Subcutaneous adipose tissue (tissue), 4 donors: ENCODE data around the gene NUP205. TPM values are rescaled to one million over a fixed set of nuclear protein-coding genes. Genes with fewer than 3 reads are reported as not detected.

ENCODE experiments used
- CTCF ChIP-seq: fragments of 450-650 bp; IDR thresholded peaks from one replicate; pipeline ENCODE4 v1.5.1; 2016; ENCODE audit warnings: low read depth, mild to moderate bottlenecking, control low read depth, antibody characterized with exemption, moderate library complexity
- total RNA-seq, 4 donors: library from RNA; depleted of rRNA; stranded (reverse); fragments of >200 nt; gene quantifications; one replicate each; pipeline ENCODE4 v1.1.0, GENCODE V29; 2016

NUP205 gene
- total RNA-seq, 4 donors from 2014 or later = 22.5 to 64.2 (median 23.9) TPM

- TF ChIP-seq CTCF = no peak
Observed at GRCh38 chr7:135550196-135550595, 7.5 kb upstream of the NUP205 start.

DNA sequence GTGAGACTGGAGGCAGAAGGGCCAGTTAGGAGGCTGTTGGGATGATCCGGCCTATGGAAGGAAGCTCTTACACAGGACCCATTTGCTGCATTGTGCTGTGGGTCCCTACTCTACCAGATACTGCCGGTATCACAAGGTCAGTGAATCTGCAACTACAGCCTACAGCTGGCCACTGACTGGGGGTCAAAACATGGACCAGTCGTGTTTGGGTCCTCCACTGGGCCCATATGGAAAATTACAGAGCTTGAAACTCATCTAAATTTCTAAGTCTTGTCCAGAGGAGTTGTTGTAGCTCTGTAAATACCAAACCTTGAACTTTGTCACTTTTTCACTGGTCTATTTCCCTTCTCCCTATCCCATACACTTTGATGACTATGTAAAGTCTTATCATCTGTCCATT is 5.6 kb upstream of the NUP205 start:
- TF ChIP-seq CTCF = no peak

GRCh38 chr7:135553346-135553745 is 4.4 kb upstream of the NUP205 start:
- no peak for TF ChIP-seq CTCF

GRCh38 chr7:135558337-135558767 is 635 bp downstream of the NUP205 start:
- TF ChIP-seq CTCF = no peak

DNA sequence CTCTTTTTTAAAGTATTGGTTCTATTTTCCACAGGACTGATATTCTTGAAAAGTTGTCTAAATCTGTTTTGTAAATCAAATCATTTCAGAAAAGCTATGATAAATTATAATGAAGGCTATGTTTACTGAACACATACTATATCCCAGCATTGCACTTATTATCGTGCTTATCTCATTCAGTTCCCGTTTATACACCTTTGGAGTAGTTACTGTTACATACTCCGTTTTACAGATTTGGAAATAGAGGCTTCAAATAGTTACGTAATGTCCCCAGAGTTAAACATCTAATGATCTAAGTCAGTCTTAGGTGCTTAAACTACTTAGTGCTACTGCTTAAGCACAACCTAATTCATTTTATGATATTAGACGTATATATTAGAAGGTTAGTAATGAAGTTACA is 1.2 kb downstream of the NUP205 start:
- no peak for TF ChIP-seq CTCF

- TF ChIP-seq CTCF = no peak
Observed at GRCh38 chr7:135560631-135561030, 2.9 kb downstream of the NUP205 start.

DNA sequence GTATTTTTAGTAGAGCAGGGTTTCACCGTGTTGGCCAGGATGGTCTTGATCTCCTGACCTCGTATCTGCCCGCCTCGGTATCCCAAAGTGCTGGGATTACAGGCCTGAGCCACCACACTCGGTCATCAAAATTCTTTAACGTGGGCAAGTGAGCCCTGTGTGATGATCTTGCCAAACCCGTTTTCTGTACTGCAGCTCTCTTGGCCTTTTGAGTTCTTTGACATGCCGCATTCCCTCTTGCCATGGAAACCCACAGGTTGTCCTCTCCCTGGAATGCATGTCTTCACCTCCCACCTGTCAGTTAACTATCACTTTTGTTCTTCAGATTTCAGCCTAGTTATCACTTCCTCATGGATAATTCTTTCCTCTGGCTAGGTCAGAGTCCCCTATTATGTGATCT is 5.0 kb downstream of the NUP205 start:
- no peak for TF ChIP-seq CTCF

GRCh38 chr7:135571834-135572233 is 14.1 kb downstream of the NUP205 start:
- TF ChIP-seq CTCF = no peak
